Thyroid gland (tissue), 4 donors: Measurements from ENCODE around the gene FSTL4.

Source experiments
- POLR2A ChIP-seq, 2 donors: fragments of 450-650 bp; IDR thresholded peaks; one replicate each; pipeline ENCODE4 v1.6.1; 2017; ENCODE audit warnings: antibody characterized with exemption in 2 of 2, mild to moderate bottlenecking in 2 of 2, moderate library complexity in 1 of 2
- TF ChIP-seq, protein P1 (sequence below), 6 experiments: fragments of 200-600 bp in 3 of 6; fragments of 450-650 bp in 3 of 6; sonication (generic) in 3 of 6; IDR thresholded peaks; one replicate each; pipeline ENCODE4 v1.5.1; 2016 to 2019; ENCODE audit warnings: antibody characterized with exemption in 6 of 6, mild to moderate bottlenecking in 2 of 6, inconsistent platforms in 1 of 6, moderate library complexity in 1 of 6

DNA sequence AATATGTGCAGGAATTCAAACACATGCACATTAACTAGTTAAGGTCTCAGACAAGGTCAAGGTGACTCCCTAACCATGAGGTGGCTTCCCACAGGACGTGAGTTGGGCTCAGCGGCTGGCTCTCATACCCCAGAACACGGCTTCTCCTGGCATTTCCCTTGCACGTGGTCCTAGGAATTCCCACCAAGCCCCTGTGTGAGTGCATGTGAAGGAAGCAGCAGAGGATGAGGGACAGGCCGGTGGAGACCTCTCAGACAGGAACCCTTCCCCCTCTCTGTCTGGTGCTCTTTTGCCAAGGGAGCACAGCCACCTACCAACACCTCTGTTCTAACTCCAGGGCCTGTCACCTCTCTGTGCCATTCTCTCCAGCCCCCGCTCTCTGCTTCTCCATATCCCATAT lies 271.0 kb downstream of the FSTL4 start:
- TF ChIP-seq, protein P1, sequence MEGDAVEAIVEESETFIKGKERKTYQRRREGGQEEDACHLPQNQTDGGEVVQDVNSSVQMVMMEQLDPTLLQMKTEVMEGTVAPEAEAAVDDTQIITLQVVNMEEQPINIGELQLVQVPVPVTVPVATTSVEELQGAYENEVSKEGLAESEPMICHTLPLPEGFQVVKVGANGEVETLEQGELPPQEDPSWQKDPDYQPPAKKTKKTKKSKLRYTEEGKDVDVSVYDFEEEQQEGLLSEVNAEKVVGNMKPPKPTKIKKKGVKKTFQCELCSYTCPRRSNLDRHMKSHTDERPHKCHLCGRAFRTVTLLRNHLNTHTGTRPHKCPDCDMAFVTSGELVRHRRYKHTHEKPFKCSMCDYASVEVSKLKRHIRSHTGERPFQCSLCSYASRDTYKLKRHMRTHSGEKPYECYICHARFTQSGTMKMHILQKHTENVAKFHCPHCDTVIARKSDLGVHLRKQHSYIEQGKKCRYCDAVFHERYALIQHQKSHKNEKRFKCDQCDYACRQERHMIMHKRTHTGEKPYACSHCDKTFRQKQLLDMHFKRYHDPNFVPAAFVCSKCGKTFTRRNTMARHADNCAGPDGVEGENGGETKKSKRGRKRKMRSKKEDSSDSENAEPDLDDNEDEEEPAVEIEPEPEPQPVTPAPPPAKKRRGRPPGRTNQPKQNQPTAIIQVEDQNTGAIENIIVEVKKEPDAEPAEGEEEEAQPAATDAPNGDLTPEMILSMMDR (IDR thresholded peaks at IDR 0.05): no peak
- no peak for TF ChIP-seq POLR2A (IDR thresholded peaks at IDR 0.05)
